GM21360 (cell line): ENCODE measurements around the gene EFHC2.

Experiments used
- ATAC-seq: cut with Tn5 transposase; IDR thresholded peaks from one replicate; pipeline ENCODE4 v1.9.1; 2021; ENCODE audit warnings: mild to moderate bottlenecking, moderate library complexity; ENCODE audit not compliant: unreplicated experiment

Gene EFHC2

GRCh38 chrX:44157858-44158257 is 185.6 kb downstream of the EFHC2 start:
- no peak for ATAC-seq

DNA sequence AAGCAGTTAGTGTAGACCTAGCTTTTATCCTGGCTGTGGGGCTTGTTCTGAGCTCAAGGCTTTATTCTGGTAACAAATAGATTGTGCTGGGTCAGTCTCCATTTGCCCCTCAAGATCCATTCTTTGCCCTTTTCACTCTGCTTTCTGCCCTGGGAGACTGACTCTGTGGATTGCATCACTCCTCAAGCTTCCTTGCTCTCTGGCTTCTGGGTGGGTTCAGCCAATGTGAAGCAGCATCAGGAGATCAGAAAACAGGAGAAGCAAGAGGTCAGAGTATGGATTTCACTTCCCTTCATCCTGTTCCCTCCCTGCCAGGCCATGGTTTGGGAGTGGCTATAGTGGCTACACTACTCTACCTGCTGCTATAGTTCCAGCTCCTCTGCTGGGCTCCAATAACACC is 186.2 kb downstream of the EFHC2 start:
- no peak for ATAC-seq

GRCh38 chrX:44156726-44157125 is 186.7 kb downstream of the EFHC2 start:
- ATAC-seq, result no peak

DNA sequence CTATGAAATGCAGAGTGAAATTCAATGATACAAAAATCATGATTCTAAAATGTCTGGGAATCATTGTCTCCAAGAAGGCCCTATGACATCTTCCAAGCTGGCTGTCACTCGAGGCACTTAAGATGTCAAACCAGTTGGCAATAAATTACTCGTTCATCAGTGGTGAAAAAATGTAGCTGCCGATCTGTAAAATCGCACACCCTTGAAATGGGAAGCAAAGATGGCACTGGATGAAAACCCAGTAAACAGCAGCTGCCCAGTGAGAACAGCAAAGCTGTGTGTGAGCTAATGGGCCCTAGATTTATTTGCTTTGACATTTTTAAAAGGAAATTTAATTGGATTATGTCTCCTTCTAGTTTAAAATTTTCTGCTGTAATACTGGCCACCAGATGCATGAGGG is 188.3 kb downstream of the EFHC2 start:
- no peak for ATAC-seq

DNA sequence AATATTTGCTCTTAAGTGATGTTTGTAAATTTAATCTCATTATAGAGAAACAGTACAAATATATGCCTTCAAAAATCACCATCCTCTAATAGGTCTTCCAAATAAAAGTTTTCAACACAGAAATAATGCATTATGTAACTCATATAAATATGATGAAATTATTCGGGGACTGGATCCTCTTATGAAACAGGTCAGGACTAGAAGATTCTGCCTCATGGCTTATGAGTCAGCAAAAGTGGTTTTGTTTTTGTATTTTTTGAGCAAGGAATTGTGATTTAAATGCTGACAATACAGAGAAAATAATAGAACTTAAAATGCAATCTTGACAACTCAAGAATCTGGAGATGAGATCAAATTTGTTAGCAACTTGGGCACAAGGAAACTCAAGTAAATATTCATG is 190.6 kb downstream of the EFHC2 start:
- no peak for ATAC-seq

- no peak for ATAC-seq
Observed at GRCh38 chrX:44147130-44147529, 196.3 kb downstream of the EFHC2 start.

DNA sequence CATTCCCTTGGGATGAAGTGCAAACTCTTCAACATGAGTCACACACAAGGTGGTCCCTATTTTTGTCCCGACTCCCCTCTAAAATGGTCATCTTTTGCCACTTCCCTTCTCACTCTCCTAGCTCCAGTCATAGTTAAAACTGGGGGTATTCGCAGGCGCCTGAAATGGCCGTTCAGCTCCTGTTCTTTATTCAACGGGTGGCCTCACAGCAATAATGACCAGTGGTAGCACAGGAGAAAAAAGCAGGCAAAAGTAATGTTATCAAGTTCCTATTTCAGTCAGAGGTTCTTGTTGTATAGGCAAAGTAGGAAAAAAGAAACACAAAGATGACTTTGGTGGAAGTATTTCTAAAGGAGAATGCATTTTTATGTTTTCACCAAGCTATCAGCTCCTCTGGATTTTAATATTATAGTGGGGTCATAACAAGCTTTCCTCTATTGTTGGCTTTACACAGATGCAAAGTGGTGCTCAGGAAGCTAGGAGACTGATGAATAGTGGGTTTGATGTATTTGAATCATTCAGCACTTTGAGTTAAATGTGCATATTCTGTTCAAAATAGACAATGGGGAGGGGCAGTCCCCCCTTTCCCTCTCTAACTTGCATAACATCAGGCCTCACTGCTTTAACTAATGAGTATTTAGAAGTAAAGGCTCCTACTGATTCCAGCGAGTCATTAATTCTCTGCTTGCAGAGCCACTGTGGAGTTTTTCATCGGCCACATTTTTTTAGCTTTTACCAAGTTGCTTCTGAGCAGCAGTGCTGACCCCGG is 199.1 kb downstream of the EFHC2 start:
- ATAC-seq, result no peak

GRCh38 chrX:44143061-44143602 is 200.3 kb downstream of the EFHC2 start:
- ATAC-seq, result no peak

- no peak for ATAC-seq
Observed at GRCh38 chrX:44130189-44130588, 213.3 kb downstream of the EFHC2 start.

GRCh38 chrX:44113337-44113736 is 230.1 kb downstream of the EFHC2 start:
- no peak for ATAC-seq

DNA sequence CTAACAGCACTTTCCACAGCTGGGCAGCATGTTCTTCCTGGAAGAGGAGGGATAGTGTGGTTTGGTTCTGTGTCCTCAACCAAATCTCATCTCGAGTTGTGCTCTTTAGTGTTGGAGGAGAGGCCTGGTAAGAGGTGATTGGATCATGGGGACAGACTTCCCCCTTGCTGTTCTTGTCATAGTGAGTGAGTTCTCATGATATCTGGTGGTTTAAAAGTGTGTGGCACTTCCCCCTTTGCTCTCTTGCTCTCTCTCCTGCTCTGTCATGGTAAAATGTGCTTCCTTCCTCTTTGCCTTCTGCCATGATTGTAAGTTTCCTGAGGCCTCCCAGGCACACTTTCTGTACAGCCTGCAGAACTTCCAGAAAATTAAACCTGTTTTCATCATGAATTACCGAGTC is 236.6 kb downstream of the EFHC2 start:
- no peak for ATAC-seq

DNA sequence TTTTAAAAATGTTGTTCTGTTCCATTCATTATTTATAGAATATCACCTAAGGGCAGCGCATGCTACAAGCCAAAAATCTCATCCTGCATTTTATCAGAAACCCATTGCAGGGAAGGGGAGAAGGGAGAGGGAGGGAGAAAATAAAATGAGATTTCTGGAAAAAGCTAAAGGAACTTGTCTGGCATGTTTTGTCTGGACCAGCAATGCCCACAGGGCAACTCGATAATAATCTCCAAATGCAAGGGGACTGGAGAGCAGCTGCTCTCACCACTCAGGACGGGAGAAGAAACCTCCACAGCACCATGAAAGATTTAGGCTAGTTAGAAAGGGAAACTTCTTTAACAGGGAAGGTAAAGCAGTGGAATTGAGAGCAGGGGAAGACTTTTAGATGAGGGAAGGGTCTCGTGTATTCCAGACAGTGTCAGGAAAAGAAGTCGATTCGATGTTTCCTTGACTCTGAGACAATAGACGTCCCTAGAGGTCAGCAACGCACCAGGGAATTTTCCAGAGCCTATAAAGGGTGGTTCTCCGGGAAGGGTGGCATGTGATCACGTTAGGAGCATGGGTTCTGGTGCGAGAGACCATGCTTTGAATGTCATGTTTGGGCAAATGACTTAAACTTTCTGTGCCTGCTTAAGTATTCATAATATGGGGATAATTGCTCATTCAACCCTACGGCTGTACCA is 238.1 kb downstream of the EFHC2 start:
- ATAC-seq, result no peak

DNA sequence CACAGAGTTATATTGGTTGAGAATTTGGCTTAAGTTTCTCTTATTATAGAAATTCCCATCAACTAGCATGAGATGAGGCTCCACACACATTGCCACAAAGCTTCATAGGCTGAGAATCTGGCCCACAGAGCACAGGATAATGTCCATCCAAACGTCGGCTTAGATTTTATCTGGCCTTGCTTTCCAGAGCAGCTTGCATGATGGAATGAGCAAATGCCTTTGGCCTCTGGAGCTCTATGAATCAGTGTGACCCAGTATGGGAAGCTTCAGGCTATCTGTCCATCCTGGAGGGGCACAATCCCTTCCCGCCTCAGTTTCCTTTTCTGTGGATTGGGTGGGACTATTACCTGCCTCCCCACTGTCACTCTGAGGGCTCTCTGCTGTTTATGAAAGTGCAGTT is 238.8 kb downstream of the EFHC2 start:
- ATAC-seq, result no peak

DNA sequence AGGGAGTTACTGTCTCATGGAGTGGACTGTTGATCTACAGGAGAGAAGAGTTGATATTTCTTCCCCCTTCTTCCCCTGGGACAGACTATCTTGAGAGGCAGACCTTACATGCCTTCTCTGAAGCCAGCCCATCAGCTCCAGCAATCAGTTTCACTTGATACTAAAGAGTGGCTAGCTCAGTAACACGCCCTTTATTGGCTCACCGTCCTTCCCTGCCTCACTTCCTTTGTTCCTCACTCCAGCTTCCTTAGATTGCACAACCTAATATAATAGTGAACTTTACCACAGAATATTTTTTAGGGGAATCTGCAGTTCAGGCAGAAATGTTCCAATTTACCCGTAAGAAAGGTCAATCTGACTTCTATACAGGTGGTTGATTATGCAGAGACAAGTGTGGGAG is 242.2 kb downstream of the EFHC2 start:
- ATAC-seq, result no peak

GRCh38 chrX:44099366-44099765 is 244.1 kb downstream of the EFHC2 start:
- no peak for ATAC-seq
